Measurements from ENCODE around the gene LRRC71.

DNA sequence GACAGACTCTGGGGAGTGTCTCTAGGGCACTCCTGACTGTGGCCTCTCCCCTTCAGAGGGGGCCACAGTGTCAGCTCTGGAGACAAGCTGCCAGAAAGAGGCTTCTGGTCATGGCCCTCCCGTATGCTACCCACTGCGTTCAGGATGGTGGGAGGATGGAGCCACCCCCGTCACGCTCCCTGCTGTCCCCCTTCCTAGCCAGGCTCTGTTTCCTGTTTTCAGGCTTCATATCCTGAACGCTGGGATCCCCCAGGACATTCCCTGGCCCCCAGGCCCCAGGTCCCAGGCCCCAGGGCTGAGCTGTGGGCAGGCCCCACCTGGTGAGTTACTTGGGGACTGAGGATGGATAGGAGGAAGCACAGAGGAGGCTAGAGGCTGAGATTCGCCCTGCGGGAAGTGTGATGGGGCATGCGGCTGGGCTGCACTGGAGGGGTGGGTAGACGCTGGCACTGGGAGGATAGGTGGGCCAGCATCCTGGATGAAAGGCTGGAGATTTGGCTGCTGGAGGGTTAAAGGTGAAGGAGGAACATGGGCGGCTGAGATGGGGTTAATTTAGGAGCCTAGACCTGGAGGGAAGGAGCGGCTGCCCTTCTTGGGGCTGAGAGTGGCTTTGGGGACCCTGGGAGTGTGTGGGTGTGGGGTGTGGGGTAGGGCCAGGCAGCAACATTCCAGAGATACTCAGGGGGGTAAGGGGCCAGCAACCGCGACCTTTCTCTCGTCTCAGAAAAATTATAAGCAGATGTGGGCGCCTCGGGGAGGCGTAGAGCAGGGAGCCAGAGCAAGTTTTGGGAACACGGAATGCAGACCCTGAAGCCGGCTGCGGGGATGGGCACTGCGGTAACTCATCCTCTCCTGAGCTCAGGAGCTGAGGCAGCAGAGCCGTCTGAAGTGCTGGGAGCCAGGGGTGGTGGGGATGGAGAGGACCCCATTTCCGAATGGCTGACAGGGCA lies 18.2 kb upstream of the LRRC71 start:
- TF ChIP-seq, protein P1, sequence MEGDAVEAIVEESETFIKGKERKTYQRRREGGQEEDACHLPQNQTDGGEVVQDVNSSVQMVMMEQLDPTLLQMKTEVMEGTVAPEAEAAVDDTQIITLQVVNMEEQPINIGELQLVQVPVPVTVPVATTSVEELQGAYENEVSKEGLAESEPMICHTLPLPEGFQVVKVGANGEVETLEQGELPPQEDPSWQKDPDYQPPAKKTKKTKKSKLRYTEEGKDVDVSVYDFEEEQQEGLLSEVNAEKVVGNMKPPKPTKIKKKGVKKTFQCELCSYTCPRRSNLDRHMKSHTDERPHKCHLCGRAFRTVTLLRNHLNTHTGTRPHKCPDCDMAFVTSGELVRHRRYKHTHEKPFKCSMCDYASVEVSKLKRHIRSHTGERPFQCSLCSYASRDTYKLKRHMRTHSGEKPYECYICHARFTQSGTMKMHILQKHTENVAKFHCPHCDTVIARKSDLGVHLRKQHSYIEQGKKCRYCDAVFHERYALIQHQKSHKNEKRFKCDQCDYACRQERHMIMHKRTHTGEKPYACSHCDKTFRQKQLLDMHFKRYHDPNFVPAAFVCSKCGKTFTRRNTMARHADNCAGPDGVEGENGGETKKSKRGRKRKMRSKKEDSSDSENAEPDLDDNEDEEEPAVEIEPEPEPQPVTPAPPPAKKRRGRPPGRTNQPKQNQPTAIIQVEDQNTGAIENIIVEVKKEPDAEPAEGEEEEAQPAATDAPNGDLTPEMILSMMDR (IDR thresholded peaks at IDR 0.05), result no peak
- TF ChIP-seq ZFX (IDR thresholded peaks at IDR 0.05; ENCODE audit: borderline replicate concordance), result no peak

Data from 22Rv1 (cell line).